Caco-2 (cell line): Measurements from ENCODE around the gene PDZD2. TPM values are rescaled to one million over a fixed set of nuclear protein-coding genes. Genes with fewer than 3 reads are reported as not detected.

Source experiments
- BruUV-seq: library from RNA; stranded (reverse); fragments of 400-500 nt; replicated peaks from 2 replicates; lab custom pipeline; 2021; lab: Mats Ljungman, UMichigan
- CTCF ChIA-PET: fragments of 300-600 bp; sonication (Branson Sonifier 250); formaldehyde crosslinking; loops from one replicate; lab custom pipeline; 2022; ENCODE audit warnings: antibody characterized with exemption; lab: Charles Lee
- POLR2A ChIA-PET: fragments of 300-600 bp; sonication (Branson Sonifier 250); formaldehyde crosslinking; loops from one replicate; lab custom pipeline; 2022; ENCODE audit warnings: antibody characterized with exemption; lab: Charles Lee
- DNase-seq, 2 experiments: peaks; one replicate each; pipeline versions ENCODE4 v3.0.0 to v3.0.0-alpha.2; 2020 to 2022
- H3K27me3 ChIP-seq: replicated peaks from 2 replicates; pipeline ENCODE4 v1.6.0; 2011; ENCODE audit warnings: low read length; ENCODE audit not compliant: control insufficient read depth, insufficient read depth
- H3K36me3 ChIP-seq: 2 replicates; pipeline ENCODE4 v1.5.1; 2011; ENCODE audit warnings: low read length; ENCODE audit not compliant: control insufficient read depth, insufficient read depth
- H3K4me1 ChIP-seq: fragments of 250-450 bp; sonication (Bioruptor Pico); 2 replicates; pipeline ENCODE4 v1.5.1; 2020; ENCODE audit warnings: mild to moderate bottlenecking
- H3K4me3 ChIP-seq: 2 replicates; pipeline ENCODE4 v1.5.1; 2011; ENCODE audit warnings: low read depth, mild to moderate bottlenecking, control low read depth, low read length
- H3K9me3 ChIP-seq: fragments of 250-450 bp; sonication (Bioruptor Pico); 2 replicates; pipeline ENCODE4 v1.5.1; 2020; ENCODE audit warnings: mild to moderate bottlenecking, moderate library complexity
- H3K27ac Mint-ChIP-seq: one replicate; pipeline ENCODE4 v1.8.0; 2022; ENCODE audit warnings: mixed read lengths; ENCODE audit not compliant: unreplicated experiment
- H3K27me3 Mint-ChIP-seq: one replicate; pipeline ENCODE4 v1.8.0; 2022; ENCODE audit warnings: mixed read lengths; ENCODE audit not compliant: insufficient read depth, unreplicated experiment
- H3K36me3 Mint-ChIP-seq: one replicate; pipeline ENCODE4 v1.8.0; 2022; ENCODE audit warnings: mild to moderate bottlenecking, mixed read lengths; ENCODE audit not compliant: insufficient read depth, unreplicated experiment
- H3K4me1 Mint-ChIP-seq: one replicate; pipeline ENCODE4 v1.8.0; 2022; ENCODE audit warnings: low read depth, mixed read lengths; ENCODE audit not compliant: unreplicated experiment
- H3K4me3 Mint-ChIP-seq: one replicate; pipeline ENCODE4 v1.8.0; 2022; ENCODE audit warnings: mild to moderate bottlenecking, moderate library complexity, mixed read lengths; ENCODE audit not compliant: unreplicated experiment
- H3K9me3 Mint-ChIP-seq: one replicate; pipeline ENCODE4 v1.8.0; 2022; ENCODE audit warnings: mixed read lengths; ENCODE audit not compliant: unreplicated experiment
- intact Hi-C: fragments of 100-400 bp; cut with micrococcal nuclease; formaldehyde crosslinking; loops from one replicate; pipeline ENCODE4 v1.10.0; 2022; ENCODE audit not compliant: unreplicated experiment
- total RNA-seq: library from RNA; stranded (reverse); gene quantifications from 2 replicates; pipeline ENCODE4 v1.2.3, GENCODE V29; 2022
- TF ChIP-seq, protein P1 (sequence below), 2 experiments: fragments of 200-600 bp in 1 of 2; IDR thresholded peaks; 1 replicate in 1 of 2; 2 replicates in 1 of 2; pipeline versions ENCODE4 v1.5.1 to v1.8.0; 2011 to 2022; ENCODE audit warnings: antibody characterized with exemption in 1 of 2, control low read depth in 1 of 2, inconsistent platforms in 1 of 2, low read depth in 1 of 2, low read length in 1 of 2, mild to moderate bottlenecking in 1 of 2, moderate library complexity in 1 of 2; ENCODE audit not compliant: insufficient read depth in 1 of 2, severe bottlenecking in 1 of 2, unreplicated experiment in 1 of 2

PDZD2 gene
- total RNA-seq, 1 experiment from 2014 or later = 0.16 TPM

DNA sequence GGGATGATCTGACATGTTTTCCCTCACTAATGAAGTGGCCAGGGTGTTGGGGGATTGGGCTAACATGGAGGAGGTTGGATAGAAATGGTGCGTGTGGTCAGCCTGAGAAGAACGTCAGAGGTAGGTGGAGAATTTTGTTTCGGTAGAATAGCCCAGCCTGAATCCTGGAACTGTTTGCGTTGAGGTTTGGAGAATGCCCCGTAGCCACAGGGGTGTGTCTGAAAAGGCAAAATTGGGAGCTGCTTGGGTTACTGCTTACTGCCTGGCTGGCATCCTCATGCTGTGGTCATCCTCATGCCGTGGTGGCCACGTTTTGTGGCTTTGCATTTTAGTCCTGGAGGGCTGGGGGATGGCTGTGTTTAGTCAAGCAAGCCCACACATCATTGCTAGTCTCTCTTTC, 298.3 kb downstream of the PDZD2 start:
- Histone ChIP-seq H3K9me3 (no peaks in the 10 kb centered on the region), H3K27me3 (no peaks in the 10 kb centered on the region), H3K4me1 (no peaks in the 10 kb centered on the region), H3K36me3 (no peaks in the 10 kb centered on the region), H3K4me3 (no peak overlapping the region)
- intact Hi-C loops = no loop called here
- no peaks in the 10 kb centered on the region for H3K36me3 Mint-ChIP-seq
- BruUV-seq = no TSS peak
- DNase-seq = no peak
- no peak overlapping the region for H3K4me3 Mint-ChIP-seq
- H3K4me1 Mint-ChIP-seq = no peaks in the 10 kb centered on the region
- TF ChIP-seq, protein P1, sequence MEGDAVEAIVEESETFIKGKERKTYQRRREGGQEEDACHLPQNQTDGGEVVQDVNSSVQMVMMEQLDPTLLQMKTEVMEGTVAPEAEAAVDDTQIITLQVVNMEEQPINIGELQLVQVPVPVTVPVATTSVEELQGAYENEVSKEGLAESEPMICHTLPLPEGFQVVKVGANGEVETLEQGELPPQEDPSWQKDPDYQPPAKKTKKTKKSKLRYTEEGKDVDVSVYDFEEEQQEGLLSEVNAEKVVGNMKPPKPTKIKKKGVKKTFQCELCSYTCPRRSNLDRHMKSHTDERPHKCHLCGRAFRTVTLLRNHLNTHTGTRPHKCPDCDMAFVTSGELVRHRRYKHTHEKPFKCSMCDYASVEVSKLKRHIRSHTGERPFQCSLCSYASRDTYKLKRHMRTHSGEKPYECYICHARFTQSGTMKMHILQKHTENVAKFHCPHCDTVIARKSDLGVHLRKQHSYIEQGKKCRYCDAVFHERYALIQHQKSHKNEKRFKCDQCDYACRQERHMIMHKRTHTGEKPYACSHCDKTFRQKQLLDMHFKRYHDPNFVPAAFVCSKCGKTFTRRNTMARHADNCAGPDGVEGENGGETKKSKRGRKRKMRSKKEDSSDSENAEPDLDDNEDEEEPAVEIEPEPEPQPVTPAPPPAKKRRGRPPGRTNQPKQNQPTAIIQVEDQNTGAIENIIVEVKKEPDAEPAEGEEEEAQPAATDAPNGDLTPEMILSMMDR (IDR thresholded peaks at IDR 0.05; ENCODE audit: insufficient read depth in 1 of 2, low read depth in 1 of 2, low read length in 1 of 2, severe bottlenecking in 1 of 2, unreplicated experiment in 1 of 2) = no peak
- POLR2A ChIA-PET = no interaction called here
- H3K27ac Mint-ChIP-seq = no peak overlapping the region
- peaks cover 3% of the 10 kb centered on the region for H3K27me3 Mint-ChIP-seq
- no peaks in the 10 kb centered on the region for H3K9me3 Mint-ChIP-seq
- CTCF ChIA-PET = no interaction called here

DNA sequence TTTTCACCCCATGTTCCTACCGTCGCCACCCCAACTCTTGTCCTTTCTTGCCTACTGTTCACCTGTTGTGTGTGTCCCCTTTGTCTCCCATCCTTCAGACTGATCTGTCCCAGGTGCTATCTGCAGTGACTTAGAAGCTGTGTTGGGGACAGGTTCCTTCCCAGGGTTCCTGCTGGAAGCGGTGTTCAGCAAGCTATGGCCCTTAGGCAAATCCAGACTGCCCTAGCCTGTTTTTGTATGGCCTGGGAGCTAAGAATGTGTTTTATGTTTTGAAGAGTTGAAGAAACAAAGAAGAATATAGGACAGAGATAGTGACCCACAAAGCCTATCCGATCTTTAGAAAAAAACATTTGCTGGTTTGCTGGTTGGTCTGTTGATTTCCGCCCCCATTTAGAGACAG, 298.8 kb downstream of the PDZD2 start:
- Mint-ChIP-seq H3K27me3 (peaks cover 3% of the 10 kb centered on the region), H3K9me3 (no peaks in the 10 kb centered on the region), H3K4me1 (no peaks in the 10 kb centered on the region), H3K4me3 (no peak overlapping the region), H3K36me3 (no peaks in the 10 kb centered on the region), H3K27ac (no peak overlapping the region)
- DNase-seq = no peak
- no TSS peak for BruUV-seq
- no peaks in the 10 kb centered on the region for H3K36me3 ChIP-seq
- POLR2A ChIA-PET = no interaction called here
- TF ChIP-seq, protein P1 (IDR thresholded peaks at IDR 0.05; ENCODE audit: insufficient read depth in 1 of 2, low read depth in 1 of 2, low read length in 1 of 2, severe bottlenecking in 1 of 2, unreplicated experiment in 1 of 2) = no peak
- CTCF ChIA-PET = no interaction called here
- intact Hi-C loops = no loop called here
- H3K4me3 ChIP-seq = no peak overlapping the region
- no peaks in the 10 kb centered on the region for H3K9me3 ChIP-seq
- H3K4me1 ChIP-seq = no peaks in the 10 kb centered on the region
- no peaks in the 10 kb centered on the region for H3K27me3 ChIP-seq

DNA sequence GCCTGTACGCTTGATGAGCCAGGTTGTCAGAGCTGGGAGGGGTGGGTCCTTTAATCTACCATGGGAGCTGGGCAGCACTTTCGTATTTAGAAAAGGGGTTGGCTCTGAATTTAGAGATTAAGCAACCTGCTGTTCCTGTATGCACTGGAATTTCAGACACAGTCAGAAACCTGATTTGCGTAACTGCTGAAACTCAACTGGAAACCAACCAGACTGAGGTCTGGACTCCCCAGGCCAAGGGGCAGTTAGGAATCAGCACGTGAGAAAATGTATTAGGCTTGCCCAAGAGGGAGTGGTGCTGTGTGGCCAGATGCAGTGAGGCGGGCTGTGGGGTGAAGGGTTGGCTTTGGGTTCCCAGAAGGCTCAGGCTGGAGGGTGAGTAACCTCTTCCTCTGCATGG, 300.2 kb downstream of the PDZD2 start:
- Histone ChIP-seq H3K4me1 (no peaks in the 10 kb centered on the region), H3K36me3 (no peaks in the 10 kb centered on the region), H3K4me3 (no peak overlapping the region), H3K27me3 (no peaks in the 10 kb centered on the region), H3K9me3 (no peaks in the 10 kb centered on the region)
- no peak overlapping the region for H3K4me3 Mint-ChIP-seq
- TF ChIP-seq, protein P1 (IDR thresholded peaks at IDR 0.05; ENCODE audit: insufficient read depth in 1 of 2, low read depth in 1 of 2, low read length in 1 of 2, severe bottlenecking in 1 of 2, unreplicated experiment in 1 of 2) = no peak
- intact Hi-C loops = no loop called here
- BruUV-seq = no TSS peak
- H3K27ac Mint-ChIP-seq = no peak overlapping the region
- H3K27me3 Mint-ChIP-seq = peaks cover 5% of the 10 kb centered on the region
- H3K4me1 Mint-ChIP-seq = no peaks in the 10 kb centered on the region
- POLR2A ChIA-PET = no interaction called here
- no peaks in the 10 kb centered on the region for H3K9me3 Mint-ChIP-seq
- CTCF ChIA-PET = no interaction called here
- no peak for DNase-seq
- no peaks in the 10 kb centered on the region for H3K36me3 Mint-ChIP-seq
